Panc1 (cell line): Measurements from ENCODE around the gene ATP8B3. TPM values are rescaled to one million over a fixed set of nuclear protein-coding genes. Genes with fewer than 3 reads are reported as not detected.

ENCODE experiments used
- ATAC-seq: fragments of 200-7000 bp; cut with Tn5 transposase; 2 replicates; pipeline ENCODE4 v1.9.1; 2020; ENCODE audit warnings: mild to moderate bottlenecking, moderate library complexity
- BruUV-seq: library from RNA; stranded (reverse); fragments of 400-500 nt; replicated peaks from 2 replicates; lab custom pipeline; 2021; lab: Mats Ljungman, UMichigan
- CTCF ChIA-PET: fragments of 300-600 bp; sonication (Branson Sonifier 250); formaldehyde crosslinking; loops from one replicate; lab custom pipeline; 2022; ENCODE audit warnings: antibody characterized with exemption; lab: Charles Lee
- POLR2A ChIA-PET: fragments of 300-600 bp; sonication (Branson Sonifier 250); formaldehyde crosslinking; loops from one replicate; lab custom pipeline; 2022; ENCODE audit warnings: antibody characterized with exemption; lab: Charles Lee
- DNase-seq: peaks from one replicate; pipeline ENCODE4 v3.0.0-alpha.2; 2010; ENCODE audit warnings: low read depth, low spot score
- H3K27ac ChIP-seq: 2 replicates; pipeline ENCODE4 v1.5.1; 2011; ENCODE audit warnings: mild to moderate bottlenecking, low read length, inconsistent platforms
- H3K27me3 ChIP-seq: fragments of 200-500 bp; sonication (Bioruptor generic); 2 replicates; pipeline ENCODE4 v1.6.0; 2014; ENCODE audit warnings: low read length, inconsistent platforms; ENCODE audit not compliant: control insufficient read depth, insufficient read depth
- H3K36me3 ChIP-seq: fragments of 200-500 bp; sonication (Bioruptor generic); 2 replicates; pipeline ENCODE4 v1.5.1; 2014; ENCODE audit warnings: inconsistent platforms, mild to moderate bottlenecking, low read length, moderate library complexity; ENCODE audit not compliant: control insufficient read depth, insufficient read depth
- H3K4me1 ChIP-seq: 2 replicates; pipeline ENCODE4 v1.5.1; 2011; ENCODE audit warnings: inconsistent platforms, mild to moderate bottlenecking, low read length, moderate library complexity; ENCODE audit not compliant: control insufficient read depth, insufficient read depth
- H3K4me3 ChIP-seq, 2 experiments: 2 replicates each; pipeline ENCODE4 v1.5.1; 2011 to 2012; ENCODE audit warnings: low read depth in 2 of 2, low read length in 2 of 2, mild to moderate bottlenecking in 2 of 2, inconsistent platforms in 1 of 2, moderate library complexity in 1 of 2
- H3K9me3 ChIP-seq: fragments of 200-500 bp; sonication (Bioruptor generic); 2 replicates; pipeline ENCODE4 v1.5.1; 2014; ENCODE audit warnings: low read depth, mild to moderate bottlenecking, inconsistent platforms, low read length, moderate library complexity; ENCODE audit not compliant: control insufficient read depth, insufficient read depth
- CTCF ChIP-seq: fragments of 450-650 bp; IDR thresholded peaks from 2 replicates; pipeline ENCODE4 v1.5.1; 2017; ENCODE audit warnings: mild to moderate bottlenecking
- POLR2AphosphoS5 ChIP-seq: IDR thresholded peaks from 2 replicates; pipeline ENCODE4 v1.6.1; 2012; ENCODE audit warnings: mild to moderate bottlenecking, low read depth, low read length, moderate library complexity
- SIN3A ChIP-seq: IDR thresholded peaks from 2 replicates; pipeline ENCODE4 v1.6.1; 2012; ENCODE audit warnings: low read depth, mild to moderate bottlenecking, low read length, moderate library complexity, borderline replicate concordance; ENCODE audit not compliant: insufficient read depth
- TCF7L2 ChIP-seq: IDR thresholded peaks from 2 replicates; pipeline ENCODE4 v1.6.1; 2011; ENCODE audit warnings: mild to moderate bottlenecking, low read depth, low read length, inconsistent platforms
- in situ Hi-C: cut with HindIII; loops from 2 replicates; pipeline ENCODE4 v1.10.0; 2016; ENCODE audit warnings: low sequenced_read_pairs, low pct_unique_long_range_greater_than_20kb
- intact Hi-C: fragments of 100-400 bp; cut with micrococcal nuclease; formaldehyde crosslinking; loops from one replicate; pipeline ENCODE4 v1.10.0; 2022; ENCODE audit not compliant: unreplicated experiment
- total RNA-seq: library from RNA; stranded (reverse); gene quantifications from one replicate; pipeline ENCODE4 v1.2.1, GENCODE V29; 2021; ENCODE audit not compliant: unreplicated experiment
- TF ChIP-seq, protein P1 (sequence below), 2 experiments: IDR thresholded peaks; 2 replicates each; pipeline ENCODE4 v1.6.1; 2011 to 2012; ENCODE audit warnings: low read depth in 2 of 2, control low read depth in 1 of 2, low read length in 1 of 2, mild to moderate bottlenecking in 1 of 2, moderate library complexity in 1 of 2; ENCODE audit not compliant: insufficient read depth in 1 of 2

Gene ATP8B3
- total RNA-seq, 1 experiment from 2014 or later = 67.7 TPM

DNA sequence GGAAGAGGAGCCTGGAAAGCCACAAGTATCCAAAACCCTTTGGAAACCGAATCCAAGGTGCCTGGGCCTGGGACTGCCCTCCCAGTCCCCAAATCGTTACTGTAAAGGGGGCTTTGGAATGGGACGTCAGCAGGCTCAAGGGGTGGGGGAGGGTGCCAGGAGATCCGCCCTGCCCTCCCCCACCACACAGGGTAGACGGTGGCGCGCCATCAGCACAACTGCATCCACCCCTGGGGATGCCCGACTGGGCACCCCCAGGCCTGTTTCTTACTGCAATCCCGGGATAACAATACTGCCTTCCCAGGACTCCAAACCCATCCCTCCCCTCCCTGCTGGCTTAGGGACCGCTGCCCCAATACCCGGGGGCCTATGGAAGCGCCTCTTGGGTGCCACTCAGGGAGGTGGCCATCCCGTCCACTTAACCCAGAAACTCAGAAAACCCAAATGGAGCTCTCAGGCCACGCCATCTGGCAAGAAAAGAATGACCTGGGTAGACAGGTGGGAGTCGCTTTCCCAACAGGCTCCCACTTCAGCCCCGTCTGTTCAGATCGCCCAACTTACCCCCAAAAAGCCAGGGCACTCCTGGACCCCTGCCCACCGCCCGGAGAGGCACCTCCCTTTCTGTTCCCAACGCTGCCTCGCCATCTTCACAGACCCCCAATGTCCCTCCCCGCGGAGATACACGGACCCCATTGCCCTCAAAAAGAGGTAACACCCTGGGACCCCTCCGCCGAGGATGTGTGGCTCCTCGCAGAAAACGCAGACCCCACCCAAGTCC, 48.9 kb upstream of the ATP8B3 start:
- CTCF ChIA-PET = interaction anchor here (0.6 kb wide), 1 partner anchor 64 kb away, joined by 4 read pairs; no protein-coding TSS in a partner anchor
- ATAC-seq (no peak), DNase-seq (no peak)
- Histone ChIP-seq H3K36me3 (peaks cover 5% of the 10 kb centered on the region; the same call in 1 of the 2 replicates), H3K4me3 (peak overlapping the region; percentile 76 to 80), H3K9me3 (no peaks in the 10 kb centered on the region), H3K27ac (peak overlapping the region; percentile 88), H3K4me1 (peaks cover 23% of the 10 kb centered on the region), H3K27me3 (no peaks in the 10 kb centered on the region)
- intact Hi-C loops (no loop called here), in situ Hi-C loops (no loop called here)
- no peak for TF ChIP-seq SIN3A
- TF ChIP-seq, protein P1, sequence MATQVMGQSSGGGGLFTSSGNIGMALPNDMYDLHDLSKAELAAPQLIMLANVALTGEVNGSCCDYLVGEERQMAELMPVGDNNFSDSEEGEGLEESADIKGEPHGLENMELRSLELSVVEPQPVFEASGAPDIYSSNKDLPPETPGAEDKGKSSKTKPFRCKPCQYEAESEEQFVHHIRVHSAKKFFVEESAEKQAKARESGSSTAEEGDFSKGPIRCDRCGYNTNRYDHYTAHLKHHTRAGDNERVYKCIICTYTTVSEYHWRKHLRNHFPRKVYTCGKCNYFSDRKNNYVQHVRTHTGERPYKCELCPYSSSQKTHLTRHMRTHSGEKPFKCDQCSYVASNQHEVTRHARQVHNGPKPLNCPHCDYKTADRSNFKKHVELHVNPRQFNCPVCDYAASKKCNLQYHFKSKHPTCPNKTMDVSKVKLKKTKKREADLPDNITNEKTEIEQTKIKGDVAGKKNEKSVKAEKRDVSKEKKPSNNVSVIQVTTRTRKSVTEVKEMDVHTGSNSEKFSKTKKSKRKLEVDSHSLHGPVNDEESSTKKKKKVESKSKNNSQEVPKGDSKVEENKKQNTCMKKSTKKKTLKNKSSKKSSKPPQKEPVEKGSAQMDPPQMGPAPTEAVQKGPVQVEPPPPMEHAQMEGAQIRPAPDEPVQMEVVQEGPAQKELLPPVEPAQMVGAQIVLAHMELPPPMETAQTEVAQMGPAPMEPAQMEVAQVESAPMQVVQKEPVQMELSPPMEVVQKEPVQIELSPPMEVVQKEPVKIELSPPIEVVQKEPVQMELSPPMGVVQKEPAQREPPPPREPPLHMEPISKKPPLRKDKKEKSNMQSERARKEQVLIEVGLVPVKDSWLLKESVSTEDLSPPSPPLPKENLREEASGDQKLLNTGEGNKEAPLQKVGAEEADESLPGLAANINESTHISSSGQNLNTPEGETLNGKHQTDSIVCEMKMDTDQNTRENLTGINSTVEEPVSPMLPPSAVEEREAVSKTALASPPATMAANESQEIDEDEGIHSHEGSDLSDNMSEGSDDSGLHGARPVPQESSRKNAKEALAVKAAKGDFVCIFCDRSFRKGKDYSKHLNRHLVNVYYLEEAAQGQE (IDR thresholded peaks at IDR 0.05; ENCODE audit: insufficient read depth in 1 of 2, low read depth in 2 of 2, low read length in 1 of 2) = no peak
- no peak for TF ChIP-seq CTCF
- TF ChIP-seq POLR2AphosphoS5 = no peak
- TF ChIP-seq TCF7L2 = no peak
- no TSS peak for BruUV-seq
- POLR2A ChIA-PET = no interaction called here

GRCh38 chr19:1860042-1860775, 48.1 kb upstream of the ATP8B3 start:
- ATAC-seq = no peak
- Histone ChIP-seq H3K4me1 (peaks cover 26% of the 10 kb centered on the region), H3K9me3 (no peaks in the 10 kb centered on the region), H3K36me3 (peaks cover 5% of the 10 kb centered on the region; the same call in 1 of the 2 replicates), H3K27ac (peak overlapping the region; percentile 88), H3K27me3 (no peaks in the 10 kb centered on the region), H3K4me3 (peak overlapping the region; percentile 76 to 80)
- intact Hi-C loops (no loop called here), in situ Hi-C loops (no loop called here)
- POLR2A ChIA-PET = no interaction called here
- no peak for DNase-seq
- no TSS peak for BruUV-seq
- CTCF ChIA-PET = interaction anchor here (0.6 kb wide), 1 partner anchor 63 kb away, joined by 4 read pairs; no protein-coding TSS in a partner anchor
- TF ChIP-seq TCF7L2 (no peak), POLR2AphosphoS5 (no peak), SIN3A (no peak), CTCF (no peak)
- TF ChIP-seq, protein P1 (IDR thresholded peaks at IDR 0.05; ENCODE audit: insufficient read depth in 1 of 2, low read depth in 2 of 2, low read length in 1 of 2) = no peak
